Measurements from ENCODE around the gene PALD1.
"Not testable (repeated sequence)": the region's sequence is repeated elsewhere in the genome, so short reads cannot be mapped to it uniquely, and the experiment has no call there.

Gene PALD1

GRCh38 chr10:70482982-70483760 lies 4.6 kb downstream of the PALD1 start:
- no peak for DNase-seq

GRCh38 chr10:70483872-70484271 lies 5.3 kb downstream of the PALD1 start:
- not testable (repeated sequence) for DNase-seq

- no peak for DNase-seq
Observed at GRCh38 chr10:70487824-70488223, 9.3 kb downstream of the PALD1 start.

GRCh38 chr10:70490142-70490541 lies 11.6 kb downstream of the PALD1 start:
- DNase-seq, result no peak

GRCh38 chr10:70491614-70492013 lies 13.0 kb downstream of the PALD1 start:
- no peak for DNase-seq

- DNase-seq, result no peak
Observed at GRCh38 chr10:70492786-70493659, 14.5 kb downstream of the PALD1 start.

GRCh38 chr10:70493660-70494234 lies 15.2 kb downstream of the PALD1 start:
- no peak for DNase-seq

- peak; percentile 54 for DNase-seq
Observed at GRCh38 chr10:70494536-70494935, 16.0 kb downstream of the PALD1 start.

- no peak for DNase-seq
Observed at GRCh38 chr10:70494966-70495365, 16.4 kb downstream of the PALD1 start.

- no peak for DNase-seq
Observed at GRCh38 chr10:70495691-70496261, 17.2 kb downstream of the PALD1 start.

- no peak for DNase-seq
Observed at GRCh38 chr10:70496341-70497119, 18.0 kb downstream of the PALD1 start.

- DNase-seq, result no peak
Observed at GRCh38 chr10:70497120-70497545, 18.6 kb downstream of the PALD1 start.

GRCh38 chr10:70498970-70499835 lies 20.6 kb downstream of the PALD1 start:
- DNase-seq, result no peak

GRCh38 chr10:70499836-70500167 lies 21.2 kb downstream of the PALD1 start:
- DNase-seq, result no peak

GRCh38 chr10:70500368-70500767 lies 21.8 kb downstream of the PALD1 start:
- DNase-seq, result no peak

GRCh38 chr10:70500812-70501301 lies 22.3 kb downstream of the PALD1 start:
- DNase-seq, result no peak

GRCh38 chr10:70502406-70502805 lies 23.8 kb downstream of the PALD1 start:
- DNase-seq, result no peak

GRCh38 chr10:70503776-70504175 lies 25.2 kb downstream of the PALD1 start:
- DNase-seq, result no peak

GRCh38 chr10:70504521-70505358 lies 26.2 kb downstream of the PALD1 start:
- DNase-seq, result no peak

GRCh38 chr10:70505908-70506307 lies 27.3 kb downstream of the PALD1 start:
- no peak for DNase-seq

Measured in stimulated activated CD4-positive, alpha-beta T cell treated with anti-CD3 and anti-CD28 coated beads, Interleukin-1b, Interleukin-23, amount 100 ng/mL, for 48 hours (primary cell).